Fibroblast of mammary gland (primary cell): ENCODE results near the gene ARHGAP15.

Source experiments
- DNase-seq: peaks from one replicate; pipeline ENCODE4 v3.0.0-alpha.2; 2010; ENCODE audit warnings: low read depth
- H3K4me3 ChIP-seq: 2 replicates; pipeline ENCODE4 v1.5.1; 2011; ENCODE audit warnings: low read depth, mild to moderate bottlenecking, low read length, moderate library complexity; ENCODE audit not compliant: control insufficient read depth
- TF ChIP-seq, protein P1 (sequence below): conservative IDR thresholded peaks from 2 replicates; pipeline ENCODE4 v1.5.1; 2011; ENCODE audit warnings: low read depth, low read length, inconsistent platforms; ENCODE audit not compliant: control insufficient read depth, insufficient read depth

The ARHGAP15 gene

DNA sequence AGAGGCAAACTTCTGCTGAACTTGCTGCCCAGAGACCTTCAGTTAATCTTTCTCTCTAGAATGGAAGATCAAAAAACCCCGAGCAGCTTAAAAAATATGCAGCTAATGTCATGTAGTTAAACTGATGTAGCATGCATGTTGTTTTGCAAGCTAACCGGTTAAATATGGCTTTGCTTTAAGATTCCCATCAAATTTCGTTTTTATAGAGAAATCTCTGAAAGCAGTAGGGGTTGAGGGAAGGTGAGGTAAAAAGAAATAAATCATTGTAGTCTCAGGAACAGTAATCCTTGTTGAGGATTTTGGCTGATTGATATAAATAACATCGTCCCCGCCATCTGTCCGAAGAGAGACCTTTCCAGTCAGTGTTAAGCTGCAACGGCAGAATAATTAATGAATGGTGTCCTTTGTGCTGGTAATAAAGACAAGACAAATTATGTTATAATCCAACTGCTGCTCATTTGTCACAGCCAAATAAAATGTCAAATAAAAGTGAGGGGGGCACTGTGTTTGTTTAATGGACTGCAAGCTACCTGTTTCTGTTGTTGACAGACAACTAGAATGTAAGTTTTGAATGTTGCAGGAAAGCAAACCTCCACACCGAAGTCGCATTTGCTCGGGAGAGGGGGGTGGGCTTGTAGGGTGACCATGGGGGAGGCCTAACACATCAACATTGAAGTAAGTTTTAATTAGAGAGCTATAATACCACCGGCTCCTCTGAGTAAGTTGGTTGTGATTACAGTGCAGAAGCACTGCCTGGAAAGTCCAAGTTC is 555.5 kb downstream of the ARHGAP15 start:
- no peak for DNase-seq
- no peak overlapping the region for H3K4me3 ChIP-seq
- TF ChIP-seq, protein P1, sequence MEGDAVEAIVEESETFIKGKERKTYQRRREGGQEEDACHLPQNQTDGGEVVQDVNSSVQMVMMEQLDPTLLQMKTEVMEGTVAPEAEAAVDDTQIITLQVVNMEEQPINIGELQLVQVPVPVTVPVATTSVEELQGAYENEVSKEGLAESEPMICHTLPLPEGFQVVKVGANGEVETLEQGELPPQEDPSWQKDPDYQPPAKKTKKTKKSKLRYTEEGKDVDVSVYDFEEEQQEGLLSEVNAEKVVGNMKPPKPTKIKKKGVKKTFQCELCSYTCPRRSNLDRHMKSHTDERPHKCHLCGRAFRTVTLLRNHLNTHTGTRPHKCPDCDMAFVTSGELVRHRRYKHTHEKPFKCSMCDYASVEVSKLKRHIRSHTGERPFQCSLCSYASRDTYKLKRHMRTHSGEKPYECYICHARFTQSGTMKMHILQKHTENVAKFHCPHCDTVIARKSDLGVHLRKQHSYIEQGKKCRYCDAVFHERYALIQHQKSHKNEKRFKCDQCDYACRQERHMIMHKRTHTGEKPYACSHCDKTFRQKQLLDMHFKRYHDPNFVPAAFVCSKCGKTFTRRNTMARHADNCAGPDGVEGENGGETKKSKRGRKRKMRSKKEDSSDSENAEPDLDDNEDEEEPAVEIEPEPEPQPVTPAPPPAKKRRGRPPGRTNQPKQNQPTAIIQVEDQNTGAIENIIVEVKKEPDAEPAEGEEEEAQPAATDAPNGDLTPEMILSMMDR = no peak

DNA sequence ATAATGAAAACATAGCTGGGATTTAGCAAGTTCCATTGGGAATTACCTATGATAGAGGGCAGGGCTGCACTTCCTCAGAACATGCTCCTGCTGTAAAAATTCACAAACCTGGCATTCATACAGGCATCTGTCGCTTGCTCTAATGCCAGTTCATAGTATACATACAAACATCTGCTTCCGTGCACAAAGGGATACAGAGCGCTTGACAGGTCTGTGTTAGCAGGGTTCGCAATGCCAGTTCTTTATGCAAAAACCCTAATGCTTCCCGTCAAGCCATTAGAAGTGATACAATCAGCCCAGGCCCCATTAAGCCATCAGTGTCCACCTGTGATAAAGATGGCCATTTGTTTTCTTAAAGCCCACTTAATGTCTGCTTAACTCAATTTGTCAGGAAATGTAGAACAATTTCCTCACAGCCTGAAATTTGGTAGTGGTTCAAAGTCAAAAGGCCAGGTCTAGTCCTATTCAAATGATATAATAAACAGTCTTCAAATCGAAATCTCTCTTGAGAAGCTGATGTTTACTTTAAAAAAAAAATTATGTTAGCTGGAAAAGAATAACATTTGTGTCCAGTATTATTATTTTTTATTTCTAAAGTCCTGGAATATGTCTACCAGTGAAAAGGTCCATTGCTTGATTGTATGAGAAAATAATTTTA is 556.3 kb downstream of the ARHGAP15 start:
- H3K4me3 ChIP-seq = no peak overlapping the region
- TF ChIP-seq, protein P1 = no peak
- no peak for DNase-seq

DNA sequence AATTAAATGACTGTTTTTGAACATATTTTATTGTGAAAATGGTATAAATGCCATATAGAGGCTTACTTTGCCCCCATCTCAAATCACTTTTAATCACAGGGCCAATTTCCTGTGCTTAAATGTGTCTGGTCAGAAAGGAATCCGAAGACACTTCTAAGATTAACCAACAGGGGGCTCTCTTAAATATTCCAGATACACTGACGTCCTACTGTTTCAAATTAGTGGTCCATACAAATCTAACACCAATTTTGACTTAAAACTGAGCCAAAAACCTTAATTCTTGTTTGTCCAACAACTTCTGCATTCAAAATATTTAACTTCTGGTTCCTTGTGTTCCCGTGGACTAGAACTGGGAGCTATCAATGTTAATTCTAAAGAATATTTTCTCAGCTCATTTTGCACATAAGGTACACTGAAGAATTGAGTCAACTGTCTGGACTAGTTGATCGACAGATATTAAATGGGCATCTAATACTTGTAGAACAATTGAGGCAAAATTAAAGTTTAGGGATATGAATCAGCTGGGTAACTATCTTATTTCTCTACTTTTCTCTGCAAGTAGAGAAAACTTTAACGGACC is 557.5 kb downstream of the ARHGAP15 start:
- TF ChIP-seq, protein P1 = peak; percentile 59
- no peak overlapping the region for H3K4me3 ChIP-seq
- DNase-seq = peak; percentile 59

DNA sequence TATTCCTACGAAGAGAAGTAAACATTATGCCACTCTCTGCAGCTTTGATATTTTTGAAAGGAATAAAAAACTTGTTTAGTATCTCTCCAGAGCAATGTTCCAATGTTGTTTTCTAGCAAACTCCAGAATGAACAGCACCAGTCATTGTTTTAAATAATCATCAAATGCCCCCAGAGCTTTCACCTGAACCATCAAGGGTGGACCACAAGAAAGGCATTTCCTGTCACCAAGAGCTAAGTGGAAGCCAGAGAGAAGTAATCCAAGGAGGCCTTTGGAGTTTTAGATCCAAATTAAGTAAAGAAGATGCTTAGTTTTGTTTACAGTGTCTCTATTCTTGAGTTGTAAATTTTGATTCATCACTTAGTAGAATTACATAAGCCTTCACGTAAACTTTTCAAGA is 559.0 kb downstream of the ARHGAP15 start:
- DNase-seq = no peak
- H3K4me3 ChIP-seq = no peak overlapping the region
- TF ChIP-seq, protein P1 = no peak

DNA sequence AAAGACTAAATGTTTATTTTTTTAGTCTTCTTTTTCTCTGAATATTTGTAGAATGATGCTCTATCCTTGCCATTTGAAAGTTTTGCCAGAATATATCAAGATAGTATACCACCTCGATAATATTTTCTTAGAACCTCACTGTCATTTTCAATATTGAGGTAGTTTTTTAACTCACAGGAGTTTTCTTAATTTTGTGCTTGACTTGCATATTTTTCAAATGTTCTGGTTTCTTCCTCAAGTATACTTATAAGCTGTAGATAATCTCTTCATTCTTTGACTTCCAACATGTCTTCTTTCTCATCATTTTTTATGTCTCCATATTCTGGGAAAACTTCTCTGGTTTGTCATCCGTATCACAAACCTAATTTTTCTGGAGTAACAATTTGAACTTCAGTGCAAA is 559.6 kb downstream of the ARHGAP15 start:
- no peak for DNase-seq
- TF ChIP-seq, protein P1 = no peak
- no peak overlapping the region for H3K4me3 ChIP-seq

GRCh38 chr2:143689541-143689940 is 560.3 kb downstream of the ARHGAP15 start:
- no peak for DNase-seq
- TF ChIP-seq, protein P1 = no peak
- no peak overlapping the region for H3K4me3 ChIP-seq
